ENCODE results near the gene LCOR. TPM values are rescaled to one million over a fixed set of nuclear protein-coding genes. Genes with fewer than 3 reads are reported as not detected.

LCOR gene
- polyA plus RNA-seq, 2 donors: 2.9 to 5.9 TPM

DNA sequence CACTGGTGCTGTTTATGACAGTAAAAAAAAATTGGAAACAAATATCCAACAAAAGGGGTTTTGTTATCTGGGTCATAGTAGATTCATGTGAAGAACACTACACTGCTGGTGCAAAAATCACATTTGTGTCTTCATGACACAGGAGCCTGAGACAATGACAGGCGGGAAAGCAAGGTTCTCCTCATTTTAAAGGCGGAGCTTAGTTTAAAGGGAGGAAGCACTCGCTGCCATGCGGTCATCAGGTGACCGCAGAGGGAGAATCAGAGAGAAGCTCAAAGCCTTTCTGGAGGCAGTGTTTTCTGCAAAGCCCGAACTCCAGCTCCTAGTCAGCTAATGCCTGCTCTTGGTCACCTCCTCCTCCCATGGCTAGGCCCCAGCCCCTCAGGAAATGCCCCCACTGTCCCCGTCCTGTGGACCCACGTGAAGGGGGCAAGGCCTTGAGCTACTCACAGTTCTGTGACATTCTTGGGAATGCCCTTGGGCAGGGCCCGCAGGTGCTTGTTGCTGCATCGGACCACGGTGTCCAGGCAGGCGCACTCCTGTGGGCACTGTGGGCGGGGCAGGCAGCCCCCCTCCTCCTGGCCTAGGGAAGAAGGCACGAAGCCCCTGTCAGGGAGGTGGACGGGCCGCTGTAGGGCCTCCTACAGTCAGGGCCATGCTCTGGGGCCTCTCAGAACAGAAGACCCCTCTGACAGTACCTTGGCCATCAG, 207.6 kb downstream of the LCOR start:
- 83 to 84% methylated on average over 16 of the region's 16 CpGs for WGBS, 2 donors
- no peak overlapping the region for H3K27ac ChIP-seq (ENCODE audit: low read depth in 2 of 2, low read length in 1 of 2)
- H3K4me1 ChIP-seq (ENCODE audit: control insufficient read depth in 2 of 2, insufficient read depth in 2 of 2, low read length in 1 of 2): peaks cover 0 to 4% of the 10 kb centered on the region in 2 donors

DNA sequence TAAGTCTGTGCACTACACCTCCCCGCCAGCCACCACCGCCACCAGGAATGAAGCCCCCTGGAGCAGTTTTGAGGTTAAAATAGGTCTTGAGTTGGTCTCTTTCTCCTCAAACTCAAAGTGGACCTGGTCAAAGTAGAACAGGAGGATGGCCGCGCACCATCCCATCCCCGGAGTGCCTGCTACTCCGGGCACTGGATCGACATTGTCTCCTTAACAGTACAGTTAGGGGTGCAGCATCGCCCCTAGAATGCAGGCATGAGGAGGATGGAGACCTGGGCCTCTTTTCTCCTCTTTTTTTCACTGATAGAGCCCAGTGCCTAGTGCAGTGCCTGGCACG, 208.1 kb downstream of the LCOR start:
- Histone ChIP-seq H3K9me3 (ENCODE audit: control insufficient read depth in 2 of 2, insufficient read depth in 1 of 2, low read depth in 1 of 2, low read length in 1 of 2) (peaks cover 0 to 2% of the 10 kb centered on the region in 2 donors), H3K27ac (ENCODE audit: low read depth in 2 of 2, low read length in 1 of 2) (no peak overlapping the region), H3K4me1 (ENCODE audit: control insufficient read depth in 2 of 2, insufficient read depth in 2 of 2, low read length in 1 of 2) (peaks cover 0 to 4% of the 10 kb centered on the region in 2 donors), H3K4me3 (ENCODE audit: low read depth in 1 of 2, low read length in 2 of 2) (no peak overlapping the region), H3K36me3 (ENCODE audit: control insufficient read depth in 2 of 2, insufficient read depth in 2 of 2, low read length in 1 of 2) (no peaks in the 10 kb centered on the region), H3K27me3 (ENCODE audit: control insufficient read depth in 1 of 2, insufficient read depth in 2 of 2, low read length in 2 of 2) (no peaks in the 10 kb centered on the region)
- WGBS, 2 donors: 98% methylated on average over 9 of the region's 9 CpGs

More for the DNA sequence above, 207.6 kb downstream of the LCOR start:
- no peaks in the 10 kb centered on the region for H3K9me3 ChIP-seq (ENCODE audit: control insufficient read depth in 2 of 2, insufficient read depth in 1 of 2, low read depth in 1 of 2, low read length in 1 of 2)
- no peaks in the 10 kb centered on the region for H3K36me3 ChIP-seq (ENCODE audit: control insufficient read depth in 2 of 2, insufficient read depth in 2 of 2, low read length in 1 of 2)
- no peaks in the 10 kb centered on the region for H3K27me3 ChIP-seq (ENCODE audit: control insufficient read depth in 1 of 2, insufficient read depth in 2 of 2, low read length in 2 of 2)
- no peak overlapping the region for H3K4me3 ChIP-seq (ENCODE audit: low read depth in 1 of 2, low read length in 2 of 2)

DNA sequence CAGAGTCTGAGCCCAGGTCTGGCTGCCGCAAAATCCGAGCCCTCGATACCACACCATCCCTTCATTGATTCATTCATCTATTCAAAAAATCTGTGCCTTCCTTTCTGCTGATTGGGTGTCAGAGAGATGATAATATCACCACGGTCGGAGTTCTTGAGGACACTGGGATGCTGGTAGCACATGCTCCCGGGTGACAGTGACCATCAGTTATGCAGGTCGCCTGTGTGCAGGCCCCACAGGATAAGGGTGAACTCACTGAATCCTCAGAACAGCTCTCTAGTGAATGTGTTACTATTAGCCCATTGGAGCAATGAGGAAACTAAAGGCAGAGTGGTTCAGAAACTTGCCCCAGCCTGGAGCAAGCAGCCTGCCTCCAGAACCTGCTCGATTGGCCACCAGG, 208.6 kb downstream of the LCOR start:
- peaks cover 0 to 4% of the 10 kb centered on the region in 2 donors for H3K4me1 ChIP-seq (ENCODE audit: control insufficient read depth in 2 of 2, insufficient read depth in 2 of 2, low read length in 1 of 2)
- H3K9me3 ChIP-seq (ENCODE audit: control insufficient read depth in 2 of 2, insufficient read depth in 1 of 2, low read depth in 1 of 2, low read length in 1 of 2): peaks cover 0 to 2% of the 10 kb centered on the region in 2 donors
- whole genome bisulfite sequencing, 2 donors: 84 to 85% methylated on average over 8 of the region's 8 CpGs
- H3K27me3 ChIP-seq (ENCODE audit: control insufficient read depth in 1 of 2, insufficient read depth in 2 of 2, low read length in 2 of 2): no peaks in the 10 kb centered on the region
- H3K27ac ChIP-seq (ENCODE audit: low read depth in 2 of 2, low read length in 1 of 2): no peak overlapping the region
- no peak overlapping the region for H3K4me3 ChIP-seq (ENCODE audit: low read depth in 1 of 2, low read length in 2 of 2)
- no peaks in the 10 kb centered on the region for H3K36me3 ChIP-seq (ENCODE audit: control insufficient read depth in 2 of 2, insufficient read depth in 2 of 2, low read length in 1 of 2)

DNA sequence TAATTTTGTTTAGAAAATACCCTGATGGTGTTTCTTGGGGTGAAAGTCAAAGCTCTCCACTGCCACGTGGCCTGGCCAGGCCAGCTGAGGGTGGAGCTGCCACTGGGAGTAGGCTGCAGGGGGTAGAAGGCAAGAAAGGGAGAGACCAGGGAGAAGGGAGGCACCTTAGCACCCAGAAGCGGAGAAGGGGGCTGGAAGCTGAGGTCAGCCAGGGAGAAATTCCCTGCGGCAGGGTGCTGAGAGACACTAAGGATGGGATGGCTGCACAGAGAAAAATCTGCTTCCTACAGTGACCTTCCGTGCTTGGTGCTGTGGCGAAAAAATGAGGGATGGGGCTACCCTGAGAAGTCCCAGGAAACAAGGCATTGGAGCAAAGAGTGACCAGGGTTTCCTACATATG, 210.0 kb downstream of the LCOR start:
- H3K4me1 ChIP-seq (ENCODE audit: control insufficient read depth in 2 of 2, insufficient read depth in 2 of 2, low read length in 1 of 2): peaks cover 0 to 4% of the 10 kb centered on the region in 2 donors
- WGBS, 2 donors: 89% methylated on average over 5 of the region's 5 CpGs
- H3K27ac ChIP-seq (ENCODE audit: low read depth in 2 of 2, low read length in 1 of 2): no peak overlapping the region
- peaks cover 0 to 2% of the 10 kb centered on the region in 2 donors for H3K9me3 ChIP-seq (ENCODE audit: control insufficient read depth in 2 of 2, insufficient read depth in 1 of 2, low read depth in 1 of 2, low read length in 1 of 2)
- no peak overlapping the region for H3K4me3 ChIP-seq (ENCODE audit: low read depth in 1 of 2, low read length in 2 of 2)
- no peaks in the 10 kb centered on the region for H3K36me3 ChIP-seq (ENCODE audit: control insufficient read depth in 2 of 2, insufficient read depth in 2 of 2, low read length in 1 of 2)
- H3K27me3 ChIP-seq (ENCODE audit: control insufficient read depth in 1 of 2, insufficient read depth in 2 of 2, low read length in 2 of 2): no peaks in the 10 kb centered on the region

DNA sequence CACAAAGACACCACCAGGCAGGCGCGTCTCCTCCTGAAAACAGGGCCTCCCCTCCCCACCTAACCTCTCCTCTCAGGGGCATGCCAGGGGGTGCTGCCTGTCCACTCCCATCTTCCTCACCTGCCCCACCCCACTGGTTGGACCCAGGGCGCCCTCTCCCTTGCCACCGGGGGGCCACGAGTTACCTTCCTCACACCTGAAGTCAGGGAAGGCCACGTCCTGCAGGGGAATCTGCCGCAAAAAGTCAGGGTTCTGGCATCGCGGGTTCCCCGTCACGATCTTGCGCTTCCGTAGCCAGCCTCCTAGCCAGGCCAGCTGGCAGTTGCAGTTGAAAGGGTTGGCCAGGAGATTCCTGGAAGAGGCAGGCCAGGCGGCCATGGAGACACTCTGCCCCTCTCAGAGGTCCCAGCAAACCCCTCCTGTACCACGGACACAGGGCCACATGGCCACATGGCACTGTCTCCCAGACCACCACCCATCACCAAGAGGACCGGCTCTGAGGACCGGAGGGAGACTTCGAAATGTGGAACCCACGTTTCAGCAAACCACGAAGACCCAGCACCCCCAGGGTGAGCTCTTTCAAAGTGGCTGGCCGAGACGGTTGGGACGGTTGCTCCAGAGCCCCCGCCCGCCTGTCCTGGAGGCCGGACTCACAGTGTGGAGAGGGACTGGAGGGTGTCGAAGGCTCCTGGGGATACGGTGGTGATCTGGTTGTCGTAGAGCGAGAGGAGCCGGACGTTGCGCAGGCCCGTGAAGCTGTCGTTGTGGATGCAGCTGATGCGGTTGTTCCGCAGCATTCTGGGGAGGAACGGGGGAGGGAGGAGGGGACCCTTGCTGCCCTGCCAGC, 210.8 kb downstream of the LCOR start:
- peaks cover 0 to 2% of the 10 kb centered on the region in 2 donors for H3K4me1 ChIP-seq (ENCODE audit: control insufficient read depth in 2 of 2, insufficient read depth in 2 of 2, low read length in 1 of 2)
- peaks cover 0 to 2% of the 10 kb centered on the region in 2 donors for H3K9me3 ChIP-seq (ENCODE audit: control insufficient read depth in 2 of 2, insufficient read depth in 1 of 2, low read depth in 1 of 2, low read length in 1 of 2)
- no peak overlapping the region for H3K27ac ChIP-seq (ENCODE audit: low read depth in 2 of 2, low read length in 1 of 2)
- no peaks in the 10 kb centered on the region for H3K27me3 ChIP-seq (ENCODE audit: control insufficient read depth in 1 of 2, insufficient read depth in 2 of 2, low read length in 2 of 2)
- no peak overlapping the region for H3K4me3 ChIP-seq (ENCODE audit: low read depth in 1 of 2, low read length in 2 of 2)
- WGBS, 2 donors: 92 to 93% methylated on average over 38 of the region's 38 CpGs
- no peaks in the 10 kb centered on the region for H3K36me3 ChIP-seq (ENCODE audit: control insufficient read depth in 2 of 2, insufficient read depth in 2 of 2, low read length in 1 of 2)

DNA sequence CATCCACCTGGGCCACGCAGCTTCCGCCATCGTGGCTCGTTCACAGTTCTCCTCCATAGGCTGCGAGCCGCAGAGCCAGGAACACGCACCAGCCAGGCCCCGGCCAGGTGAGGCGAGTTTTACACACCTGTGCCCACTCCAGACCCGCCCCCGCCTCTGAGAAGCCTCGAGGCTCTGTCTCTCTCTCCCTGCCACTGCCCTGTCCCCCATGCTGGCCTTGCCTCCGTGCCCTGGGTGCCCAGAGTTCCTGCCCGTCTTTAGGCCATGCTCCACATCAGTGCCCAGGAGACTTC, 211.4 kb downstream of the LCOR start:
- WGBS, 2 donors: 83 to 88% methylated on average over 12 to 14 of the region's 14 CpGs
- Histone ChIP-seq H3K4me3 (ENCODE audit: low read depth in 1 of 2, low read length in 2 of 2) (no peak overlapping the region), H3K27ac (ENCODE audit: low read depth in 2 of 2, low read length in 1 of 2) (no peak overlapping the region), H3K36me3 (ENCODE audit: control insufficient read depth in 2 of 2, insufficient read depth in 2 of 2, low read length in 1 of 2) (no peaks in the 10 kb centered on the region), H3K9me3 (ENCODE audit: control insufficient read depth in 2 of 2, insufficient read depth in 1 of 2, low read depth in 1 of 2, low read length in 1 of 2) (peaks cover 0 to 2% of the 10 kb centered on the region in 2 donors), H3K27me3 (ENCODE audit: control insufficient read depth in 1 of 2, insufficient read depth in 2 of 2, low read length in 2 of 2) (no peaks in the 10 kb centered on the region), H3K4me1 (ENCODE audit: control insufficient read depth in 2 of 2, insufficient read depth in 2 of 2, low read length in 1 of 2) (no peaks in the 10 kb centered on the region)

Other genes starting within 250 kb of the LCOR start
- 10 to 100 TPM; 21.0 to 29.6 TPM for gene TM9SF3, start 245.3 kb upstream of the LCOR start, polyA plus RNA-seq
- gene PIK3AP1, start 111.8 kb upstream of the LCOR start, polyA plus RNA-seq: under 1 TPM; 0.31 to 0.47 TPM

All from esophagus (tissue), 2 donors.